Right renal cortex interstitium (tissue), 3 donors: ENCODE measurements around the gene PRR30. TPM values are rescaled to one million over a fixed set of nuclear protein-coding genes. Genes with fewer than 3 reads are reported as not detected.

Experiments used
- polyA plus RNA-seq, 3 donors: library from polyadenylated mRNA; unstranded; fragments of 120-200 nt; gene quantifications; one replicate each; pipeline ENCODE4 v1.2.1, GENCODE V29; 2013; ENCODE audit not compliant: insufficient read length in 3 of 3

PRR30 gene
- polyA plus RNA-seq, 3 donors, result not detected

Other genes with a start within 250 kb of the PRR30 start
- gene MAPRE3, start 168.8 kb downstream of the PRR30 start, polyA plus RNA-seq, result 10 to 100 TPM; 10.6 to 11.9 (median 11.4) TPM
- gene TMEM214, start 106.4 kb downstream of the PRR30 start, polyA plus RNA-seq, result 10 to 100 TPM; 51.3 to 54.4 (median 52.8) TPM
- gene AGBL5, start 87.7 kb downstream of the PRR30 start, polyA plus RNA-seq, result 10 to 100 TPM; 60.9 to 64.2 (median 61.0) TPM
- 100 to 1,000 TPM; 229 to 284 (median 261) TPM for gene OST4, start 67.8 kb downstream of the PRR30 start, polyA plus RNA-seq
- gene EMILIN1, start 60.8 kb downstream of the PRR30 start, polyA plus RNA-seq, result 10 to 100 TPM; 61.8 to 70.7 (median 70.5) TPM
- gene KHK, start 52.6 kb downstream of the PRR30 start, polyA plus RNA-seq, result 10 to 100 TPM; 39.5 to 54.9 (median 54.8) TPM
- gene CGREF1, start 20.3 kb downstream of the PRR30 start, polyA plus RNA-seq, result 1 to 10 TPM; 5.0 to 5.8 (median 5.3) TPM
- 1 to 10 TPM in 2 of 3 donors, under 1 TPM in 1; 0.88 to 1.4 (median 1.3) TPM for gene ABHD1, start 15.6 kb downstream of the PRR30 start, polyA plus RNA-seq
- 10 to 100 TPM; 51.5 to 55.3 (median 51.7) TPM for gene PREB, start 4.8 kb downstream of the PRR30 start, polyA plus RNA-seq
- gene TCF23, start 9.6 kb upstream of the PRR30 start, polyA plus RNA-seq, result under 1 TPM; 0.62 to 0.93 (median 0.68) TPM
- gene ATRAID, start 72.6 kb upstream of the PRR30 start, polyA plus RNA-seq, result 100 to 1,000 TPM; 164 to 175 (median 169) TPM
- gene SLC5A6, start 72.9 kb upstream of the PRR30 start, polyA plus RNA-seq, result 10 to 100 TPM; 32.9 to 37.4 (median 36.7) TPM
- 10 to 100 TPM; 40.8 to 42.0 (median 41.9) TPM for gene CAD, start 78.0 kb upstream of the PRR30 start, polyA plus RNA-seq
- 1 to 10 TPM; 4.4 to 6.0 (median 5.5) TPM for gene SLC30A3, start 123.6 kb upstream of the PRR30 start, polyA plus RNA-seq
- gene DNAJC5G, start 136.0 kb upstream of the PRR30 start, polyA plus RNA-seq, result under 1 TPM; 0.47 to 0.76 (median 0.58) TPM
- 1 to 10 TPM; 3.2 to 3.9 (median 3.6) TPM for gene TRIM54, start 143.0 kb upstream of the PRR30 start, polyA plus RNA-seq
- under 1 TPM; 0.19 to 0.59 (median 0.36) TPM for gene UCN, start 169.0 kb upstream of the PRR30 start, polyA plus RNA-seq
- gene MPV17, start 183.7 kb upstream of the PRR30 start, polyA plus RNA-seq, result 10 to 100 TPM; 70.9 to 85.0 (median 77.1) TPM
- gene GTF3C2, start 217.4 kb upstream of the PRR30 start, polyA plus RNA-seq, result 10 to 100 TPM; 64.5 to 71.2 (median 67.7) TPM
- 10 to 100 TPM; 50.9 to 55.0 (median 51.2) TPM for gene EIF2B4, start 230.9 kb upstream of the PRR30 start, polyA plus RNA-seq
- gene SNX17, start 231.2 kb upstream of the PRR30 start, polyA plus RNA-seq, result 100 to 1,000 TPM; 100 to 114 (median 106) TPM
- 10 to 100 TPM; 16.9 to 19.1 (median 16.9) TPM for gene ZNF513, start 241.3 kb upstream of the PRR30 start, polyA plus RNA-seq